HG02763 (cell line): ENCODE measurements around the gene RPRD2.
"Not testable (repeated sequence)": the region's sequence is repeated elsewhere in the genome, so short reads cannot be mapped to it uniquely, and the experiment has no call there.

ENCODE experiments used
- ATAC-seq: cut with Tn5 transposase; IDR thresholded peaks from one replicate; pipeline ENCODE4 v1.9.1; 2021; ENCODE audit warnings: mild to moderate bottlenecking, moderate library complexity; ENCODE audit not compliant: unreplicated experiment

Gene RPRD2

GRCh38 chr1:150388241-150388640 lies 24.3 kb downstream of the RPRD2 start:
- ATAC-seq = no peak

- ATAC-seq = no peak
These were observed 25.7 kb downstream of the RPRD2 start for GRCh38 chr1:150389650-150390049.

GRCh38 chr1:150392627-150393026 lies 28.7 kb downstream of the RPRD2 start:
- ATAC-seq = no peak

GRCh38 chr1:150395115-150395514 lies 31.2 kb downstream of the RPRD2 start:
- not testable (repeated sequence) for ATAC-seq

GRCh38 chr1:150397392-150398032 lies 33.6 kb downstream of the RPRD2 start:
- ATAC-seq = no peak

- ATAC-seq = no peak
These were observed 40.5 kb downstream of the RPRD2 start for GRCh38 chr1:150404465-150404864.

- no peak for ATAC-seq
These were observed 41.7 kb downstream of the RPRD2 start for GRCh38 chr1:150405660-150406059.

- ATAC-seq = no peak
These were observed 42.5 kb downstream of the RPRD2 start for GRCh38 chr1:150406483-150406882.

- no peak for ATAC-seq
These were observed 43.4 kb downstream of the RPRD2 start for GRCh38 chr1:150407330-150407729.

- no peak for ATAC-seq
These were observed 44.9 kb downstream of the RPRD2 start for GRCh38 chr1:150408800-150409199.

- no peak for ATAC-seq
These were observed 45.8 kb downstream of the RPRD2 start for GRCh38 chr1:150409504-150410362.

- no peak for ATAC-seq
These were observed 46.7 kb downstream of the RPRD2 start for GRCh38 chr1:150410582-150411101.

- ATAC-seq = no peak
These were observed 50.6 kb downstream of the RPRD2 start for GRCh38 chr1:150414592-150414991.

GRCh38 chr1:150415800-150416199 lies 51.9 kb downstream of the RPRD2 start:
- no peak for ATAC-seq

GRCh38 chr1:150420560-150421265 lies 56.8 kb downstream of the RPRD2 start:
- ATAC-seq = no peak

GRCh38 chr1:150422541-150422940 lies 58.6 kb downstream of the RPRD2 start:
- no peak for ATAC-seq

GRCh38 chr1:150429805-150430204 lies 65.9 kb downstream of the RPRD2 start:
- no peak for ATAC-seq

GRCh38 chr1:150441121-150441520 lies 77.2 kb downstream of the RPRD2 start:
- no peak for ATAC-seq

GRCh38 chr1:150444232-150444631 lies 80.3 kb downstream of the RPRD2 start:
- no peak for ATAC-seq

- ATAC-seq = no peak
These were observed 92.2 kb downstream of the RPRD2 start for GRCh38 chr1:150456146-150456647.

- no peak for ATAC-seq
These were observed 100.5 kb downstream of the RPRD2 start for GRCh38 chr1:150464422-150464826.
